ENCODE results near the gene ADIG. TPM values are rescaled to one million over a fixed set of nuclear protein-coding genes. Genes with fewer than 3 reads are reported as not detected.

ADIG gene
- total RNA-seq, 4 donors from 2014 or later: not detected

GRCh38 chr20:38604873-38605303 lies 23.9 kb downstream of the ADIG start:
- Histone ChIP-seq H3K9me3 (no peaks in the 10 kb centered on the region), H3K4me1 (peaks cover 0 to 3% (median 0%) of the 10 kb centered on the region in 4 donors), H3K4me3 (no peak overlapping the region), H3K36me3 (no peaks in the 10 kb centered on the region), H3K27ac (no peak overlapping the region), H3K27me3 (peaks cover 64% of the 10 kb centered on the region)
- in situ Hi-C loops (cut with MboI; ENCODE audit: low pct_ligation_motif_present in 1 of 4, low pct_unique_long_range_greater_than_20kb in 1 of 4, low sequenced_read_pairs in 3 of 4): no loop called here
- DNase-seq: no peak
- intact Hi-C loops (cut with DNase I; ENCODE audit: low total_unique reads): no loop called here
- TF ChIP-seq EP300 (IDR thresholded peaks at IDR 0.05; ENCODE audit: low read depth) (no peak), POLR2A (IDR thresholded peaks at IDR 0.05) (no peak), POLR2AphosphoS5 (IDR thresholded peaks at IDR 0.05) (no peak)
- TF ChIP-seq, protein P1, sequence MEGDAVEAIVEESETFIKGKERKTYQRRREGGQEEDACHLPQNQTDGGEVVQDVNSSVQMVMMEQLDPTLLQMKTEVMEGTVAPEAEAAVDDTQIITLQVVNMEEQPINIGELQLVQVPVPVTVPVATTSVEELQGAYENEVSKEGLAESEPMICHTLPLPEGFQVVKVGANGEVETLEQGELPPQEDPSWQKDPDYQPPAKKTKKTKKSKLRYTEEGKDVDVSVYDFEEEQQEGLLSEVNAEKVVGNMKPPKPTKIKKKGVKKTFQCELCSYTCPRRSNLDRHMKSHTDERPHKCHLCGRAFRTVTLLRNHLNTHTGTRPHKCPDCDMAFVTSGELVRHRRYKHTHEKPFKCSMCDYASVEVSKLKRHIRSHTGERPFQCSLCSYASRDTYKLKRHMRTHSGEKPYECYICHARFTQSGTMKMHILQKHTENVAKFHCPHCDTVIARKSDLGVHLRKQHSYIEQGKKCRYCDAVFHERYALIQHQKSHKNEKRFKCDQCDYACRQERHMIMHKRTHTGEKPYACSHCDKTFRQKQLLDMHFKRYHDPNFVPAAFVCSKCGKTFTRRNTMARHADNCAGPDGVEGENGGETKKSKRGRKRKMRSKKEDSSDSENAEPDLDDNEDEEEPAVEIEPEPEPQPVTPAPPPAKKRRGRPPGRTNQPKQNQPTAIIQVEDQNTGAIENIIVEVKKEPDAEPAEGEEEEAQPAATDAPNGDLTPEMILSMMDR (IDR thresholded peaks at IDR 0.05): no peak
- whole genome bisulfite sequencing, 2 donors (ENCODE audit: low coverage in 1 of 2): 31 to 34% methylated on average over 3 to 4 of the region's 4 CpGs

DNA sequence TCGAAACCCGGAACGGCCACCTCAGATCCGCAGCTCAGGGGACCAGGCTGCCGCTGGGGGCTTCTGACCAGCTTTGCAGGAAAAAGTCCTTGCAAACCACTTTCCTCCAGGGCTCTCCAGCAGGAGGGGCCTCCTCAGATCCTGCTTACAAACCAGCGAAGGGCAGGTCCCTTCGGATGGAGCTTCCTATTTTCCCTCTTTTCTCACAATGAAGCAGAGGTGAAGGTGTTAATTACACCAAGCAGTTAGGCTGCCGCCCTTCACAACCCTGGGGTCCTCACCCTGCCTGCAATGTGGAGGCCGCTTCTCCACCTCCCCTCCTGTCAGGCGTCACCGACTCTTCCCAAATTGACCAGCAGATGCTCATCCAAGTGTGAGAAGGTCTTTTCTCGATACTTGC lies 26.4 kb downstream of the ADIG start:
- H3K27ac ChIP-seq: no peak overlapping the region
- H3K27me3 ChIP-seq: peaks cover 40% of the 10 kb centered on the region
- no peaks in the 10 kb centered on the region for H3K9me3 ChIP-seq
- in situ Hi-C loops (cut with MboI; ENCODE audit: low pct_ligation_motif_present in 1 of 4, low pct_unique_long_range_greater_than_20kb in 1 of 4, low sequenced_read_pairs in 3 of 4): no loop called here
- intact Hi-C loops (cut with DNase I; ENCODE audit: low total_unique reads): no loop called here
- DNase-seq: no peak
- 44 to 48% methylated on average over 6 to 12 of the region's 12 CpGs for WGBS, 2 donors (ENCODE audit: low coverage in 1 of 2)
- no peaks in the 10 kb centered on the region for H3K36me3 ChIP-seq
- H3K4me1 ChIP-seq: no peaks in the 10 kb centered on the region
- TF ChIP-seq EP300 (IDR thresholded peaks at IDR 0.05; ENCODE audit: low read depth) (no peak), POLR2A (IDR thresholded peaks at IDR 0.05) (no peak), POLR2AphosphoS5 (IDR thresholded peaks at IDR 0.05) (no peak)
- TF ChIP-seq, protein P1 (IDR thresholded peaks at IDR 0.05): no peak
- H3K4me3 ChIP-seq: no peak overlapping the region

GRCh38 chr20:38608188-38608587 lies 27.2 kb downstream of the ADIG start:
- DNase-seq: no peak
- no peaks in the 10 kb centered on the region for H3K4me1 ChIP-seq
- in situ Hi-C loops (cut with MboI; ENCODE audit: low pct_ligation_motif_present in 1 of 4, low pct_unique_long_range_greater_than_20kb in 1 of 4, low sequenced_read_pairs in 3 of 4): no loop called here

GRCh38 chr20:38609815-38610214 lies 28.8 kb downstream of the ADIG start:
- intact Hi-C loops (cut with DNase I; ENCODE audit: low total_unique reads): no loop called here
- in situ Hi-C loops (cut with MboI; ENCODE audit: low pct_ligation_motif_present in 1 of 4, low pct_unique_long_range_greater_than_20kb in 1 of 4, low sequenced_read_pairs in 3 of 4): no loop called here
- DNase-seq: no peak
- peaks cover 18% of the 10 kb centered on the region for H3K27me3 ChIP-seq
- no peak overlapping the region for H3K4me3 ChIP-seq
- no peaks in the 10 kb centered on the region for H3K36me3 ChIP-seq
- H3K9me3 ChIP-seq: no peaks in the 10 kb centered on the region
- 85 to 100% methylated on average over 1 to 4 of the region's 4 CpGs for WGBS, 2 donors (ENCODE audit: low coverage in 1 of 2)
- H3K4me1 ChIP-seq: no peaks in the 10 kb centered on the region
- no peak overlapping the region for H3K27ac ChIP-seq
- TF ChIP-seq EP300 (IDR thresholded peaks at IDR 0.05; ENCODE audit: low read depth): no peak
- no peak for TF ChIP-seq POLR2A (IDR thresholded peaks at IDR 0.05)
- TF ChIP-seq, protein P1 (IDR thresholded peaks at IDR 0.05): no peak
- no peak for TF ChIP-seq POLR2AphosphoS5 (IDR thresholded peaks at IDR 0.05)

More at GRCh38 chr20:38608188-38608587, 27.2 kb downstream of the ADIG start:
- TF ChIP-seq, protein P1 (IDR thresholded peaks at IDR 0.05): no peak
- no peaks in the 10 kb centered on the region for H3K36me3 ChIP-seq
- intact Hi-C loops (cut with DNase I; ENCODE audit: low total_unique reads): no loop called here
- peaks cover 31% of the 10 kb centered on the region for H3K27me3 ChIP-seq
- no peak overlapping the region for H3K4me3 ChIP-seq
- H3K9me3 ChIP-seq: no peaks in the 10 kb centered on the region
- WGBS, 2 donors (ENCODE audit: low coverage in 1 of 2): 69 to 79% methylated on average over 3 to 4 of the region's 4 CpGs
- no peak overlapping the region for H3K27ac ChIP-seq
